ENCODE measurements around the gene SYMPK.

SYMPK gene

DNA sequence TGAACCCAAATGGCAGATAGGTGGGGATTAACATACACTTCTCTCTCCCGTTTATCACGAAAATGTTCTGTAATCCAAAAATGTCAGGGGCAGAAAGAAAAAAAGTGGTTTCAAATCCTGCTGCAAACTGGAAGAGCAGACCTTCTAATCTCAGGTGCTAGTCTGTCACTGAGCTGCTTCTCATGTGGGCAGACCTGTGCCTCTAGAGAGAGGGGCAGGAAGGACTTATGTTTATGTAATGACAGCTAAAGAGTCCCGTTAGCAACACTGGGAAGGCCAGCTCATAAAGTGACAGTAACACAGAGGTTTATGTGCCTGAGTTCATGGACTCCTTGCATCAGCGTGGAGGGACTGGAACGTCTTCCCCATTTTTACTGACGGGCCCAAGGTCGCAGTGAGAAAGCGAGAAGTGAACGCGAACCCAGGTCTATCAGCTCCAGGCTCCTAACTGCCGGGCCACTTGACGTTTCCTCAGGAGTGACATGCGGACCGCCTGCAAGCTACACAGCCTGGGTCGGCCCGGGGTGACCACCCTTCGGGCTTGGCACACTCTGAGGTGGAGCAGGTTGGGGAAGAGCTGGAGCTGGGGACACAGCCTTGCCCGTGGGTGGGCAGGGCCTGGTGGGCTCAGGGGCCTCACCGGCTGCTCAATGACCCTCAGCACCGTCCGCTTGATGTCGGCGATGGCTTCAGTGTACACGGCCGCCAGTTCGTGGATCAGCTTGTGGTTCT is 38.2 kb downstream of the SYMPK start:
- DNase-seq = no peak

DNA sequence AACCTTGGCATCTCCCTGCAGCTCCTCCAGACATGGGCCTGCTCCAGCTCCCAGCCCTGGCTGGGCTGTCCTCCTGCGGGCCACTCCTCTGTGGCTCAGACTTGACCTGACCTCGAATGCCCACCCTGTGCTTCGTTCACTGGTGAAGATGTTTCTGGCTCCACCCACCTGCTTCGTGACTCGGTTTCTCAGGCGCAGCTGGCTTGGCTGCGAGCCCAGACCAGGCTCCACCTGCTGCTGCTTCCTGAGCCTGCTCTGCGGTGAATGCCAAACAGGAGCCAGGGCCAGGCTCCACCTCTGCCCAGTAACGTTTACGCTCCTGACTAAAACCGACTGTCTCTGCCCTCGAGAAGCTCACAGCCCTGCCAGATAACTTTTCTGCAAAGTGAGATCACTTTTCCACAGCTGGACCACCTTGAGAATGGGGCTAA is 38.9 kb downstream of the SYMPK start:
- DNase-seq = no peak

DNA sequence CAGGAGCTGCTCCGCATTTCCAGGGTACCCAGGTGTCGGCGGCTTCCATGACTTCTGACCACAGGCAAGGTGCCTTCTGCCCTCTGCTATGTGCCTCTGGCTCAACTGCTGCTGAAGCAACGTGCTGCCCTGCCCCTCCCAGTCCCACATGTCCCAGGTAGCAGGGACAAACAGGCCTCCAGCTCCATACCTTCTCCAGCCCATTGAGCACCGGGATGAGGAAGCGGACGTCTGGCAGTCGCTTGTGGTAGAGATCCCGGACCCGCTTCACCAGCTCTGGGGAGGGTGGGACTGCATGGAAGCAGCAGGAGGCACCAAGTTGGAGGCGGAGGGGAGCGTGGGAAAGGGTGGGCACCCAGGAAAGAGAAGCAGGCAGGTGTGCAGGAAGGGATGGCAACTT is 39.8 kb downstream of the SYMPK start:
- DNase-seq = no peak

DNA sequence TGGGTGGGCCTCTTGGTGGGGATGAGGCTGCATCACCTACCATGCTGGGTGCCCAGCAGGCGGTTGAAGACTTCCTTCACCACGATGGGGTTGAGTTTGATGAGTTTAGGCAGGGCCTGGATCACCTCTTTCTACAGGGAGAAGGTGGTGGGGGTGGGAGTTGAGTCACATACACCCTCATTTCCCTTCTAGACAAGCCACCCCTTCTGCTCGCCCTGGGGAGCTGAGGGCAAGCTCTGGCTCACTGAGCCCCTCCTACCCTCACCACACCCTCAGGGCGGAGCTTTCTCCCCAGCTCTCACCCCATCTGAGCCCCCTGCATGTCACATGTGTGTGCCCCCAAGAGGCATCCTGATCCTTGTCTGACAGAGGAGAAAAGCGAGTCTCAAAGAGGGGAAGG is 40.2 kb downstream of the SYMPK start:
- no peak for DNase-seq

DNA sequence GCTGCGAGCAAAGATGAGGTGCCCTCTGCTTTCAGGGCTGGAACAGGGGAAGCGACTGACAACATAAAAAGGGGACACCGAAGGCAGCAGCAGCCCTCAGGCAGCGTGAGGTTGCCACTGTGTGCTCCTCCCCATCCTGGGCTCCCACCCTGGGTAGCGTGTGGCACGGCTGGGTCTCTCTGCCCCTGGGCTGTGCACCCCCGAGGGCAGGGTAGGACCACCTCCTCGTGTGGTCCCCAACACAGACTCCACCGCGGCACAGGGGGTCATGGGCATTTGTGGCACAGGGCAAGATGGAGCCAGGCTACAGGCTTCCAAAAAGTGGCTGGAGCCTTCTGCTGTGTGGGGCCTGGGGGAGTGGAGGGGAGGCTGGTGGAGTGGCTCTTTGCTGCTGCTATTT is 41.4 kb downstream of the SYMPK start:
- DNase-seq = no peak

DNA sequence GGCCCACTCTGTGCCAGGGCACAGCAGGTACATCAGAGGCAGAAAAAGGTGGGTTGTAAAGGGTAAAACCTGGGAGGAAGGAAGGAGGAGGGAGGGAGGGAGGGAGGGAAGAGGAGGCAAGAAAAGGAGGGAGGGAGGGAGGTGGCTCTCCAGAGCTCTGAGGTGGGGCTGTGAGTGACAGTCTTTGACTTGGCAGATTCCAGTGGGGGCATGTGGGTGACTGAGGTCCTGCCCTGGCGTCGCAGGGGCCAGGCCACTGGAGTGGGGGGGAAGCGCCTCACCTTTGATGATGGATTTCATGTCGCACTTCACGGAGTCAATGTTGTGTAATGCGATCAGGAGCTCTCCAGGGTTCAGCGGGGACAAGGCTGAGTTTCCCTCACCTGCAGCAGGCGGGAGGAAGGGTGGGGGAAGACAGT is 41.8 kb downstream of the SYMPK start:
- DNase-seq = no peak

DNA sequence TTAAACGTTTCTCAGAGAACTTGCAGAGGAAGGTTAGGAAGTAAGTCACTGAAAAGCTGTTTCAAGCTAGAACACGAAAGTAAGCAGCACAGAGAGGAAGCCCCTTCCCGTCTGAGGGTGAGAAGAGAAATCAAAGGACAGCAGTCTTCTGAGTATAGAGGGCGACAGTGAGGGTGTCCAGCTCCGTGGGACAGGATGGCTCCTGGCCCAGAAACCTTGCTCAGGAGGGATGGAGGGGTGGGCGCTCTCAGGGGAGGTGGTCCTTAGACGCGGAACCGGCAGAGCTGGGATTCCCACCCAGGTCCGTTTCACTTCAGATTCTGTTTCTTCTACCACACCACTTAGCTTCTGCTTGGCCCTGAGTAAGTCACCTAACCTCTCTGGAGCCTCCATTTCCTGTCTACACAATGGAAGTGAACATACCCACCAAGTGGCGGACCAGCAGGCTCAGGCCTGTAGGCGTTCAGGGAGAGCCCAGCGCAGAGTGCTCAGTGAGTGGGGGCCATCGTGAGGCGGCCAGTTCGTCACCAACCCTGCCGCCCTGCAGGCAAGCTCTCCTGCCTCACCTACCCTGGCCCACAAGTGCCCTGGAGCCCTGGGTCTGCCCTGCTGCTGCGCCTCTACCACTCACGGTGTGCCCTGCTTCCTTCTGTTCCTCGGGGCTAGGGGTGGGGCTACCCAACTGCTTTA is 42.4 kb downstream of the SYMPK start:
- no peak for DNase-seq

DNA sequence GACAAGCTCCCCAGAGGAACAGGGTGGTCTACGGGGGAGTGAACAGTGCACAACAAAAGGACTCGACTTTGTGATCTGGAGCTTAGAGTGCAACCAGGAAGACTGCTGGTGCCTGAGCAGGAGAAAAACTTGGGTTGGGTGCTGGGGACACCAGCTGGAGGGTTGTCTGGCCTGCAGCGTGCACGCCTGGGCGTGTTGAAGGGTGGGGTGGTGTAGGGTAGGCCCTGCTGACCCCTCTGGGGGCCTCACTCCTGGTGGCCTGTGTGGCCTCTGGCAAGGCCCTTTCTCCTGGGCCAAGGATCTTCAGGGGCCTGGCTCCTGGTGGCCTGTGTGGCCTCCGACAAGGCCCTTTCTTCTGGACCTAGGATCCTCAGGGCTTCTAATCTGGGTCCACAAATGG is 43.2 kb downstream of the SYMPK start:
- no peak for DNase-seq

DNA sequence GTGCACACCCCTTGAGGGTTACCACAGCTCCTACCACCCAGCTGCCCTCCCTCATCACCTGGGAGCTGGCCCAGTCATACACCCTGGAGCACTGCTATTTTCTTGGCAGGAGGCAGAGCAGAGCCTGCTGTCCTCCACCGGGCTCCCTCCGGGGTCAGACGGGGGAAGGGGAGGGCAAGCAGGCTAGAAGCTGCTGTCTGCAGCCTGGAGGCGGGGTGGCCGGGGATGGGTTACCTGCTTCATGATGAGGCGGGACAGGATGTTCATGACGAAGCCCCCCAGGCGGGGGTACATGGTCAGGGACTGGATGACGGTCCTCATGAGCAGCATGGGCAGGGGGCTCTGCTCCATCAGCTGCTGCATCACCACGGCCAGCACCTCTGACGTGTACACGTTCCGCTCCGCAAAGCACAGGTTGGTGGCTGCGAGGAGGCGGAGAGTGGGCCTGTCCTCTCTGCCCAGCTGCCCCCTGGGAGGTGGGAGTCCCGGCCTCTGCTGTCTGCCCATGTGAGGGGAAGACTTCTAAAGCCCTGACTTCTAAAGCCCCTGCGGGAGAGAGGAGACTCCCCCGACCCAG is 45.1 kb downstream of the SYMPK start:
- DNase-seq = no peak

DNA sequence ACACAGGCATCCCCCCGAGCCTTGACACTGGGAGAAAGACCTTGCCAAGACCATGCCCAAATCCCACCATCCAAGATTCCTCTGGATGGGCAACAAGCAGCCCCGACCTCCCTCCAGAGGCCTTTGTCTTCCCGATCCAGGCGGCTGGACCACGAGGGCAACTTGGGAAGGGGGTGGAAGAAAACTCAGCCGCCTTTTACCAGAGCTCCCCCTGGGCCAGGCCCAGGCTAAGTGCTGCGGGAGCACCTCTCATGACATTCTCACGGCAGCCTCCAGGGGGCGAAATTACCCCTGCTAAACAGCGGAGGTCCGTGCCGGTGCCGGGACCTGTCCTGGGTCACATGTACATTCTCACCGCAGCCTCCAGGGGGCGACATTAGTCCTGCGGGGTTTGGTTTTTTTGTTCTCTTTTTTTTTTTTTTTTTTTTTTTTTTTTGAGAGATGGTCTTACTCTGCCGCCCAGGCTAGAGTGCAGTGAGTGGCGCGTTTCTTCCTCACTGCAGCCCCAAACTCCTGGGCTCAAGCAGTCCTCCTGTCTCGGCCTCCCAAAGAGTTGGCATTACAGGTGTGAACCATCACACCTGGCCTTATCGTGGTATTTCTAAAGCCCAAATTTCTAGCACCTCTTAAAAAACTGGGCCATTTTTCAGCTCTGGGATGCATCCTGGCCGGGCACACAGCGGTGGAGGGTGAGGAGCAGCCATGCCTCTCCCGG is 45.8 kb downstream of the SYMPK start:
- peak; percentile 98 for DNase-seq

DNA sequence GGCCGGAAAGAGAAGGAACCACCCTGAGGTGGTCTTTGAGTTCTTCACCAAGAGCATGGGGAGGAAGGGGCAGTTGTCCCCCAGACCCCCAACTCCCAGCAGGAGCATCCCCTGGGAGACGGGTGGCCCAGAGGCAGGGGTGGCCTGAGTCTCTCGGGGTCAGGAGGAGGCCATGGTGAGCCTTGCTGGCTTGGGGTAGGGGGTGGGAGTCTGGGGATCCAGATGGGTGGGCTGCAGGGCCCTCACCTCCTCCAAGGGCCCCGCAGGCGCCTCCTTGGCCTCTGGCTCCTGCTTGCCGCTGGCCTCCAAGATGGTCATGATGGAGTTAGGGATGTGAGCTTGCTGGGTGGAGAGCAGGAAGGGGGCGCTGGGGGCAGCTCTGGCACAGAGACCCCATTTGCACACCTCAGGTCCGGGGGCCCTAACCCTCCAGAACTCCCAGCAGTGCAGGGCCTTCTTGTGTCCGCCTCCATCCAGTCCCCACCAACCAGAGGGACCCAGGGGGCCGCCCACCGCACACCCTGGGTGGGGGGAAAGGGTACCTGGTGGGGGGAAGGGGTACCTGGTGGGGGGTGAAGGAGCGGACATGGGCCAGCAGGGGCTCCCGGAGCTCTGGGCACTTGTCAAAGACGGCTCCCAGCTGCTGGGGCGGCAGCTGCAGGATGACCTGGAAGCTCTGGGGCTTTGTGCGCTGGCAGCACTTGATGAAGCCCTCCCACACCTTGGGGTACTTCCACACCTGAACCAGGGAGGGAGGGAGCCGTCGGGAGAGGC is 46.5 kb downstream of the SYMPK start:
- DNase-seq = no peak

DNA sequence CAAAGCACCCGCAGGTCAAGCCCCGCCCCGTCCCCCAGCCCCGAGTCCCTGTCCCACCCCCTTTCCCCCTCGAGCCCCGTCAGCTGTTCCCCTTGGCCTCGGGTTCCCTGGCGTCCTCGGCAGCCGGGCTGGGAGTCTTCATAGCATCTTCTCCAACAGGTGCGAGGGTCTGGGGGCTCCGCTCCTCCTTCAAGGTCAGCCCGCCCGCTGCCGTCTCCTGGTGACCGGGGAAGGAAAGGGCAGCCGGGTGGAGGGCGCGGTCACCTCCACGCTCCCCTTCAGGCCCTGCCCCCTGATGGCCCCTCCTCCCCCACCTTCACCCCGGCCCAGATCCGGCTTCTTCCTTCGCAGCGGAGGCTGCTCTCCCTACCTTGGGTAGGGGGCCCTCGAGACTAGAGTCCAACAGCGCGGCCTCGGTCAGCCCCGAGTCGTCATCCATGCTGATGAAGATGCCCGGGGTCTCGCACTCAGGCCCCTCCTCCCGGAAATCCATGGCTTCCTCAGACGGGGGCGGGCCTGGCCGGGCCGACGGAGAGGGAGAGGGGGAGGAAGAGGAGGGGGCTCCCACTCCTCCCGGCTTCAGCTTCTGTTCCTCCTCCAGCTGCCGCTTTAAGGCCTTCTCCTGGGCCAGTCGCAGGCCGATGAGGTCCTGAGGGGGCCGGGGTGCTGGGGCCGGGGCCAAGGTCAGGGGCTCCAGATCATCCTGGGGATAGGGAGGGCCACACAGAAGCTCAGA is 47.3 kb downstream of the SYMPK start:
- no peak for DNase-seq

DNA sequence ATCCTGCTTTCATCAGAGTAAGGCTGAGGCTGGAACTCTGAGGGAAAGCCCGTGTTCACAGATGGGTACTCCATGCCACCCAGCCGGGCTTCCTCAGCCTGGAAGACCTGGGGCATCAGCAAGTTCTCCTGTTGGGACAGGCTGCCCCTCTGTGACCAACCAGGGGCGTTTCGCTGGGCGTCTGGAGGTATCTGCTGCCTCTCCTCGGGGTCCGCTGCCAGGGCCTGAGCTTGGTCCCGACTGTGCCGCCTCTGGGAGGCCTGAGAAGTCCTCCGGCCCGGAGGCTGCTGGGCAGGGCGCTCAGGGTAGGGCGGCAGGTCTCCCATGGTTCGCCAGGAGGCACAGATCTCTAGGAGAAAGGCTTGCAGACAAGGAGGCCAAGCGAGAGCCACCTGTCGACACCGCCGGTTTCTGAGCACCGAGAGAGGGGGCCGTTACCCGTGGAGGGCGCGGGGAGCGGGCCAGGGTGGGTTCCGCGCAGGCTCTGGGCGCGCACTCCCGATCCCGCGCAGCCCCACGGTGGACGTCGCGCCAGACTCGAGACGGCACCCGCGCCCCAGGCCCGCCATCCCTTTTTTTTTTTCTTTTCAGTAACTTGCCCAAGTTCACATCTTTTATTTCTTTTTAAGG is 48.0 kb downstream of the SYMPK start, which contains the start of gene RSPH6A:
Gene RSPH6A (minus strand): TSS at position 458 of the 630 bp plus-strand sequence. CDS start 132 bp downstream, at position 326.
- no peak for DNase-seq

DNA sequence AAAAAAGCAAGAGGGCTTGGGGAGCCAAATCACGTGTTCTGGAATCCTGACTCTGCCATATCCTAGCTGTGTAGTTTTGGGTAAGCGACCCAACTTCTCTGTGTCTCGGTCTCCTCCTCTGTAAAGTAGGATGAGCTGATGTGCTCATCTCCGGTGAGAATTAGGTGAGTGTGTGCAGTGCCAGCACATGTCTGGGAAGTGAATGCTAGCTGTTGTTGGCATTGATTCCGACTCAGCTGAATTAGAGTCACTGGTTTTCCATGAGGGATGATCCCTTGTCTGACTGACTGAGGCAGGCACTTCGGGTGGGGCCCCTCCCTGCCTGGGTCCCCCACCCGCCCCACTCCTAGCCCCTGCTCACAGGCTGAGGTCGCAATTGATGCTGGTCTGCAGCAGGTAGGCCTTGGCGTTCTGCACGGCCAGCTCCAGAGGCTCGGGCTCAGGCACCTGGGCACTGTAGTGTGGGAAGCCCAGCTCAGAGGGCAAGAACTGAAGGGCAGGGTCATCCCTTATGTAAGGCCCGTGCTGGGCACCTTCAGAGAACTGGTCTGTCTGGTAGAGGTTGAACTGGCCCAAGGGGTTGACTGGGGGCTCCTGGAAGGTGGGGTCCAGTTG is 48.7 kb downstream of the SYMPK start:
- no peak for DNase-seq

DNA sequence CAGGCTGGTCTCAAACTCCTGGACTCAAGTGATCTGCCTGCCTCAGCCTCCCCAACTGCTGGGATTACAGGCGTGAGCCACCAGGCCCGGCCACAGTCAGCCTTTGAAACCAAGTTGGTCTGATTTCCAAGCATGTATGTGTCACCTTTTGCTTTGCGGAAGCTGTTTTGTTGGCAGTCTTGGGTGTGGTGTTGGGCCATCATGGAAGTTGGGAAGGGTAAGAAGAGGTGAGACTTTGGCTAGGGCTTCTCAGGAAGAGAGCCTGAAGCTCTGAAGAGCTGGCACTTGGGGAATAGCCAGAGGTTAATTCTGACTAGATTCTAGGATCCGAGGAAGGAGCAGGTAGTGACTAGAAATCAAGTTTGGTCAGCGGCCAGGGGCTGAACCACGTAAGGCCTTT is 50.6 kb downstream of the SYMPK start:
- no peak for DNase-seq

DNA sequence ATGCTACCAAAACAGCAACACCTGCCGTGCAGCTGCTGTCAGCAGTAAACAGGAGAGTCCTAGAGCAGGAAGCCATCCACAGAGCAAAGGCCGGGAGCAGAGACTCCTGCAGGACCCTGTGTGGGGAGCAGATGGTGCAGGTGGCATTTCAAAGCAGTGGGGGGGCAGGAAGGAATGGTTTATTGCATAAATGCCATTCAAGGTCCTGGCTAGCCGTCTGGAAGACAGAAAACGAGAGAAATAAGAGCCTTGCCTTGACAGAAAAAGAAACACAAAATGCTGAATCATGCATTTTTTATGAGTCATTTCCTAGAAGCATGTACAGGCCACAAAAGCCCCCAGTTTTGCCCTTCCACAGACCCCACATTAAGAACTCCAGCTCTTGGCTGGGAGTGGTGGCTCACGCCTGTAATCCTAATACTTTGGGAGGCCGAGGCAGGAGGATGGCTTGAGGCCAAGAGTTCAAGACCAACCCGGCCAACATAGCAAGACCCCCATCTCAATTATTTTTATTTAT is 53.2 kb downstream of the SYMPK start:
- DNase-seq = no peak

DNA sequence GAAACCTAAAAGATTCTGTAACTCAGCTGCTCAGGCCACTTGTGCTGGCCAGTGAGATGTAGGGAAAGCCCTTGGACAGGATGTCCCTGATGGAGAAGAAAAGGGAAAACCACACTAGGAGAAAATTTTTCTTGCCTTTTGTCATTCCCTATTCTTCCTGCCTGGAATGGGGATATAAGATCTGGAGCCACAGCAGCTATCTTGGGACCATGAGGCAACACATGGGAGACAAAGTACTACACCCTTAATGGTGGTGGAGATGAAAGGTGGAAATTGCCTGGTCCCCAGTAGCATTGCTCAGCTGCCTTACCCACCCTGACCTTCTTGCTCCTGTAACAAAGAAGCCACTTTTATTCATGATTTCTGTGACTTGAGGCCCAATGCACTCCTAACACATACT is 57.2 kb downstream of the SYMPK start:
- DNase-seq = no peak

DNA sequence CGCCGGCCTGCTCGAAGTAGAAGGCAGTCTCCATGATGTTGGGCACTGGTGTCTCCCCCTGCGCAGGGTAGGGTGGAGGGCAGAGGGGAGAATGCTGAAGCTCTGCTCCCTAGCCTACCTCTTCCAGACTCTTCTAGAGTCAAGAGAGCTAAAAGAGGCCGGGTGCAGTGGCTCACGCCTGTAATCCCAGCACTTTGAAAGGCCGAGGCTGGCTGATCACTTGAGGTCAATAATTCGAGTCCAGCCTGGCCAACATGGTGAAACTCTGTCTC is 58.1 kb downstream of the SYMPK start:
- no peak for DNase-seq

DNA sequence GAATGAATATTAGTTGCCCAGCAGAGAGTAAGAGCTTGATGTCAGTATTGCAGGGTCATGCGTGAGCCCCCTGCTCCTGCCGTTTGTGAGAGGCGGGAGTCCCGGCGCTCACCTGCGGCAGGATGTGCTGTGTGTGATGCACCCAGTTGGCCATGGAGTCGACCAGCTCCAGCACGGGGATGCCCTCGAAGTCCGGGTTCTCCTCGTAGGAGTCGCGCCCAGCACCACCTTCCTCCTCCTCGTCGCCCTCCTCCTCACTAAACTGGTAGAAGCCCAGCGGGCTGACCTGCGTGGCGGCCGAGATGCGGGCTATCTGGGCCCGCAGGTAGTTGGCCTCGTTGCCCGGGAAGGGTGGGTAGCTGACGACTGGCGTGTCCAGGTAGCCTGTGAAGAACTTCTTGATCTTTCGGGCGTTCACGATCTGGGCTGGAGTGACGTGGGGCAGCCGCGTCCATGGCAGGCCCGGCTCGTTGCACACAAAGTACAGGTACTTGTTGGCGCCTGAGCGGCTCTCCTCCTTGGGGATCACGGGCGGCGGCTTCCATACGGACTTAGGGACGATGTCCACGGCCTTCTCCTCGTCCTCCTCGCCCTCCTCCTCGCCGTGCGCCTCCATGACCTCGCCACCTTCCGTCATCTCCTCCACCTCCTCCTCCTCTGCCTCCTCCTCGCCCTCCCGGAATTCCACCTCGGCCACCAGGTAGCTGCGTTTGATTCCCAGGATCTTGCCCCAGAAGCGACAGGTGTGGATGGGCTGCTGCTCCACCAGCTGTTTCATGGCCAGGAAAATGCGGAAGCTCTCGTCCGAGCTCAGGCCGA is 58.6 kb downstream of the SYMPK start:
- no peak for DNase-seq

DNA sequence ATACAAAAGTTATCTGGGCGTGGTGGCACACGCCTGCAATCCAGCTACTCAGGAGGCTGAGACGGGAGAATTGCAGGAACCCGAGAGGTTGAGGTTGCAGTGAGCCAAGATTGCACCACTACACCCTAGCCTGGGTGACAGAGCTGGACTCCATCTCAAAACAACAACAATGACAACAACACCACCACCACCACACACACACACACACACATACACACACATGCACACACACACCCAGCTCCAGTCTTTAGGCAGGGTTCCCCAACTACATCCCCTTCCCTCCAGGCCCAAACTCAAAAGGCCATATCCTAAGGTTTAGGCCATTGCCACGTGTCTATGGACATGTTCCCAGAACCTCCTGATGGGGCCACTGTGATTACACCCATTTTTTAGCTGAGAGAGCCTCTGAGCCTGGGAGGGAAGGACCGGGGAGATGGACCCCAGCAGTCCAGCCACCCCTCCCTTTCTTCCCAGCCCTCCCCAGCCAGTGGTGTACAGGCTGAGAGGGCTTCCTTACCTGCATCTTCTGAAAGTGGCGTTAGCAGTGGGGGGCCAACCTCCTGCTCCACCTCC is 61.3 kb downstream of the SYMPK start:
- no peak for DNase-seq
